Esophagus muscularis mucosa (tissue), 3 donors: Measurements from ENCODE around the gene DNAAF2.

Source experiments
- POLR2AphosphoS5 ChIP-seq, 2 donors: sonication (generic); formaldehyde crosslinking; IDR thresholded peaks; one replicate each; pipeline ENCODE4 v1.6.1; 2017; ENCODE audit warnings: antibody characterized with exemption in 2 of 2
- TF ChIP-seq, protein P1 (sequence below), 3 experiments: fragments of 200-600 bp in 2 of 3; fragments of 450-650 bp in 1 of 3; sonication (generic) in 2 of 3; IDR thresholded peaks; one replicate each; pipeline ENCODE4 v1.5.1; 2017 to 2019; ENCODE audit warnings: antibody characterized with exemption in 3 of 3, mild to moderate bottlenecking in 2 of 3, moderate library complexity in 1 of 3

DNA sequence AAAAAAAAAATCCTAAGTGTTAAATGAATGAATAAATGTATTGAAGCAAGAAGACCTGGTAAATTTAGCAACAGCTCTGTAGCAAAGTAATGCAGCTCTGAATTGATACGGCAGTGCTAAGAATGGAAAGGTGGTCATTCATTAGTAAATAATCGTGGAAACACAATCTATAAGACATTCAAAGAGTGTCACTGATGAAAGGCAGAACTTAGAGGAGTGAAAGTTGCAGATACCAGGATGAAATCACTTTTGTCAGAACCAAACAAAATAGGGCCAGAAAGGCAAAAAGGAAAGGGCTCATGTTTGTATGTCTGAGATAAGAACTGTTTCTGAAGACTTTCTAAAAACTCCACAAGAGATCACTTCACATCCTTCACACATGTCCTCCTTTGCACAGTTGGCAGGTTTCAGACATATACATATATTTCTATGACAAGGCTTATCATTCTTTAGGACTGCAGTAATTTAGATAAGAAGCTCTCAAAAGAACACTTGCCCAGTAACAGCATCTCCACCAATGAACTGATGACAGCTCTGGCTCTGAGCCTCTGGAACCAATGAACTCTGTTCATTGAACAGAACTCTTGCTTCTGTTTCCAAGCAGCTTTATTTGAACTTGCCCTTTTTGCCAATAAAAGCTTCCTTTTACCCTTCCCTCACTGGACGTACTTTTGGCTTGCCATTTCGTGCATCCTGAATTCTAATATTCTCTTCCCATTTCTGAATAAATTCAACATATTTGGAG, 40.5 kb downstream of the DNAAF2 start:
- TF ChIP-seq, protein P1, sequence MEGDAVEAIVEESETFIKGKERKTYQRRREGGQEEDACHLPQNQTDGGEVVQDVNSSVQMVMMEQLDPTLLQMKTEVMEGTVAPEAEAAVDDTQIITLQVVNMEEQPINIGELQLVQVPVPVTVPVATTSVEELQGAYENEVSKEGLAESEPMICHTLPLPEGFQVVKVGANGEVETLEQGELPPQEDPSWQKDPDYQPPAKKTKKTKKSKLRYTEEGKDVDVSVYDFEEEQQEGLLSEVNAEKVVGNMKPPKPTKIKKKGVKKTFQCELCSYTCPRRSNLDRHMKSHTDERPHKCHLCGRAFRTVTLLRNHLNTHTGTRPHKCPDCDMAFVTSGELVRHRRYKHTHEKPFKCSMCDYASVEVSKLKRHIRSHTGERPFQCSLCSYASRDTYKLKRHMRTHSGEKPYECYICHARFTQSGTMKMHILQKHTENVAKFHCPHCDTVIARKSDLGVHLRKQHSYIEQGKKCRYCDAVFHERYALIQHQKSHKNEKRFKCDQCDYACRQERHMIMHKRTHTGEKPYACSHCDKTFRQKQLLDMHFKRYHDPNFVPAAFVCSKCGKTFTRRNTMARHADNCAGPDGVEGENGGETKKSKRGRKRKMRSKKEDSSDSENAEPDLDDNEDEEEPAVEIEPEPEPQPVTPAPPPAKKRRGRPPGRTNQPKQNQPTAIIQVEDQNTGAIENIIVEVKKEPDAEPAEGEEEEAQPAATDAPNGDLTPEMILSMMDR (IDR thresholded peaks at IDR 0.05) = no peak
- no peak for TF ChIP-seq POLR2AphosphoS5 (IDR thresholded peaks at IDR 0.05)
